Left lung (tissue), 10 donors: Measurements from ENCODE around the gene DHX40. TPM values are rescaled to one million over a fixed set of nuclear protein-coding genes. Genes with fewer than 3 reads are reported as not detected.
"Not testable (repeated sequence)": the region's sequence is repeated elsewhere in the genome, so short reads cannot be mapped to it uniquely, and the experiment has no call there.

Source experiments
- ATAC-seq: fragments of 200-7000 bp; cut with Tn5 transposase; one replicate; pipeline ENCODE4 v1.9.1; 2020; ENCODE audit warnings: moderate library complexity
- DNase-seq, 4 donors: peaks; one replicate each; pipeline ENCODE4 v3.0.0-alpha.2; 2013 to 2020
- H3K27ac ChIP-seq, 2 donors: fragments of 200-600 bp; sonication (generic) in 1 of 2; one replicate each; pipeline versions ENCODE4 v1.5.0 to v1.8.0; 2020 to 2021
- H3K27me3 ChIP-seq, 2 donors: fragments of 200-600 bp; sonication (generic) in 1 of 2; one replicate each; pipeline versions ENCODE4 v1.5.0 to v1.8.0; 2020 to 2021
- H3K36me3 ChIP-seq, 2 donors: fragments of 200-600 bp; sonication (generic) in 1 of 2; one replicate each; pipeline versions ENCODE4 v1.5.0 to v1.8.0; 2020 to 2021
- H3K4me1 ChIP-seq, 2 donors: fragments of 200-600 bp; one replicate each; pipeline ENCODE4 v1.8.0; 2021
- H3K4me3 ChIP-seq, 2 donors: fragments of 200-600 bp; sonication (generic) in 1 of 2; one replicate each; pipeline versions ENCODE4 v1.5.0 to v1.8.0; 2020 to 2021; ENCODE audit warnings: mild to moderate bottlenecking in 1 of 2
- H3K9me3 ChIP-seq, 2 donors: fragments of 200-600 bp; sonication (generic) in 1 of 2; one replicate each; pipeline versions ENCODE4 v1.5.0 to v1.8.0; 2020 to 2021
- intact Hi-C, 2 donors: fragments of 100-400 bp; cut with DNase I; formaldehyde crosslinking; loops; one replicate each; pipeline versions ENCODE4 v1.11.2 to v1.14.2; 2022
- polyA plus RNA-seq, 6 donors: library from polyadenylated mRNA; unstranded; fragments of 120-200 nt; gene quantifications; one replicate each; pipeline ENCODE4 v1.2.1, GENCODE V29; 2013; ENCODE audit not compliant: insufficient read length in 6 of 6
- total RNA-seq, 2 donors: library from RNA; stranded (reverse); fragmentation: NEBNext Ultra II Directional; extraction: Animal tissue kit (Norgen Biotek cat#: 25700); gene quantifications; one replicate each; pipeline ENCODE4 v1.2.1, GENCODE V29; 2021
- TF ChIP-seq, protein P1 (sequence below), 2 donors: fragments of 200-600 bp; sonication (generic) in 1 of 2; IDR thresholded peaks; one replicate each; pipeline versions ENCODE4 v1.5.0 to v1.8.0; 2021; ENCODE audit warnings: antibody characterized with exemption in 2 of 2
- donor health status: DM: no; HTN: yes; CAD: no.
- donor health status: DM: no; HTN: no; CAD: no.

Gene DHX40
- total and polyA plus RNA-seq, 8 donors: 23.9 to 96.7 (median 74.8) TPM

DNA sequence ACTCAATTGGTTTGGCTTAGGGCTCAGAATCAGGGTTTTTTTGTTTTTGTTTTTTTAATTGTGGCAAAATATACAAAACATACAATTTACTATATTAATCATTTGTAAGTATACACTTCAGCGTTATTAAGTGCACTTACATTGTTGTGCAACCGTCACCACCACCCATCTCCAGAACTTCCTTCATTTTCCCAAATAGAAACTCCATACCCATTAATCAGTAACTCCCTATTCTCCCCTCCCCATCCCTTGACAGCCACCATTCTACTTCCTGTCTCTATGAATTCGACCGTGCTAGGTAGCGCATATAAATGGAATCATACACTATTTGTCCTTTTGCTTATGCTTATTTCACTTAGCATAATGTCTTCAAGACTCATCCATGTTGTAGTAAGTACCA lies 45.2 kb upstream of the DHX40 start:
- H3K4me3 ChIP-seq: no peak overlapping the region
- ATAC-seq (peak; percentile 63), DNase-seq (no peak)
- TF ChIP-seq, protein P1, sequence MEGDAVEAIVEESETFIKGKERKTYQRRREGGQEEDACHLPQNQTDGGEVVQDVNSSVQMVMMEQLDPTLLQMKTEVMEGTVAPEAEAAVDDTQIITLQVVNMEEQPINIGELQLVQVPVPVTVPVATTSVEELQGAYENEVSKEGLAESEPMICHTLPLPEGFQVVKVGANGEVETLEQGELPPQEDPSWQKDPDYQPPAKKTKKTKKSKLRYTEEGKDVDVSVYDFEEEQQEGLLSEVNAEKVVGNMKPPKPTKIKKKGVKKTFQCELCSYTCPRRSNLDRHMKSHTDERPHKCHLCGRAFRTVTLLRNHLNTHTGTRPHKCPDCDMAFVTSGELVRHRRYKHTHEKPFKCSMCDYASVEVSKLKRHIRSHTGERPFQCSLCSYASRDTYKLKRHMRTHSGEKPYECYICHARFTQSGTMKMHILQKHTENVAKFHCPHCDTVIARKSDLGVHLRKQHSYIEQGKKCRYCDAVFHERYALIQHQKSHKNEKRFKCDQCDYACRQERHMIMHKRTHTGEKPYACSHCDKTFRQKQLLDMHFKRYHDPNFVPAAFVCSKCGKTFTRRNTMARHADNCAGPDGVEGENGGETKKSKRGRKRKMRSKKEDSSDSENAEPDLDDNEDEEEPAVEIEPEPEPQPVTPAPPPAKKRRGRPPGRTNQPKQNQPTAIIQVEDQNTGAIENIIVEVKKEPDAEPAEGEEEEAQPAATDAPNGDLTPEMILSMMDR (IDR thresholded peaks at IDR 0.05): no peak
- peaks cover 0 to 22% of the 10 kb centered on the region in 2 donors for H3K4me1 ChIP-seq
- H3K27me3 ChIP-seq: no peaks in the 10 kb centered on the region
- intact Hi-C loops: no loop called here
- no peaks in the 10 kb centered on the region for H3K36me3 ChIP-seq
- no peaks in the 10 kb centered on the region for H3K9me3 ChIP-seq
- no peak overlapping the region for H3K27ac ChIP-seq

DNA sequence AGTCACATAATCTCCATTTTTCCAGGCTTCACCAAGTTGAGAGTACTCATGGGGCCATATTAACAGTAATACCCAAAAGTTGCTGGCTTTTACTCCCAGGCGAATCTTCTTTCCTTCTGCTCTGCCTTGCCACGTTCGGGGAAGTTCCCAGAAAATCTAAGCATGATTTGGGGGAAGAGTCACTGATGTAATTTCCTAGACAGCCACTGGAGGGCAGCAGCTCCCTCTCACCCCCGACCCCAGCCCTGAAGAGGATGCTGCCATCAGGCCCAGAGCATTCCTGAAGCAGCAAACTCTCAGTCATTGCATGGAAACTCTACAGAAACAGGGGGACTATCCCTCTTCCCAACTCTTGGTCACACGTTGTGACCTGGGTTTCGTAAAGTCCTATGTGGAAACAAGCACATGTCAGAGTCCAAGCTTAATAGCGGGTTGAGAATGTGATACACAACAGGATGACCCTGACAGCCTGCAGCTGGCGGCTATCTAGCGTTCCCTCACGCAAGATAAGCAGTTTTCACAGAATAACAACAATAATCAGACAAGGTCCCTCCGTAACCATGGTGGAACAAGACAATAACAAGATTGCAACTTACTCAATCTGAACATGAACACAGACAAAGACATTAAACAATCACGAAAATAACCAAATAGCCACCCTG lies 43.8 kb upstream of the DHX40 start:
- Histone ChIP-seq H3K36me3 (no peaks in the 10 kb centered on the region), H3K4me3 (no peak overlapping the region), H3K9me3 (no peaks in the 10 kb centered on the region), H3K4me1 (peaks cover 0 to 19% of the 10 kb centered on the region in 2 donors), H3K27ac (no peak overlapping the region), H3K27me3 (no peaks in the 10 kb centered on the region)
- DNase-seq (peak in 3 of 4 donors; percentile 56 to 92 (median 83)), ATAC-seq (peak; percentile 97)
- intact Hi-C loops: no loop called here
- TF ChIP-seq, protein P1 (IDR thresholded peaks at IDR 0.05): peak; percentile 84 to 89

DNA sequence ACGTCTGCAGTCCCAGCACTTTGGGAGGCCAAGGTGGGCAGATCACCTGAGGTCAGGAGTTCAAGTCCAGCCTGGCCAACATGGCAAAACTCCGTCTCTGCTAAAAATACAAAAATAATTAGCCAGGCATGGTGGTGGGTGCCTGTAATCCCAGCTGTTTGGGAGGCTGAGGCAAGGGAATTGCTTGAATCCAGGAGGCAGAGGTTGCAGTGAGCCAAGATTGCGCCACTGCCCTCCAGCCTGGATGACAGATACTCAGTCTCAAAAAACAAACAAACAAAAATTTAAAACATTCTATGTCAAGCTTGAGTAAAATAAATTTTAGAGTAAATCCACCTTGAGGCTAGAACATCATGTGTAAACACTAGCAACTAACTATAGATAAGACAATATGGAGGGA lies 40.5 kb upstream of the DHX40 start:
- intact Hi-C loops: not testable (repeated sequence)

DNA sequence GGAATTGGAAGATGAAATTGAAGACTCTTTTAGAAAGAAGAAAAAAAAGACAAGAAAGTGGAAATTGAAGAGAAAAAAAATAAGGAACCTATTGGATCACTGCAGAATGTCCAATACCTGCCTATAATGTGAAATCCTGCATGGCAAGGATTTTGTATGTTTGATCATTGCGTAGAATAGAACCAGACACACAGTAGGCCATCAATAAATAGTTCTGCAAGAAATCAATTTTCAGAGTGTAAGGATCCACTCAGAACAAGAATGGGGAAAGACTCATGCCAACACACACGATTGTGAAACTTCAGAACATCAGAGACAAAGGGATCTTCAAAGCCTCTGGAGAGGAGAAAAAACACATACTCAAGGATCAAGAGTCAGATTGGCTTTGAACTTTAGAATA lies 39.7 kb upstream of the DHX40 start:
- DNase-seq: no peak
- Histone ChIP-seq H3K36me3 (no peaks in the 10 kb centered on the region), H3K4me1 (peaks cover 0 to 9% of the 10 kb centered on the region in 2 donors), H3K4me3 (no peak overlapping the region), H3K9me3 (no peaks in the 10 kb centered on the region), H3K27me3 (no peaks in the 10 kb centered on the region), H3K27ac (no peak overlapping the region)
- TF ChIP-seq, protein P1 (IDR thresholded peaks at IDR 0.05): no peak
- intact Hi-C loops: no loop called here
- ATAC-seq: no peak

More for the DNA sequence above, 40.5 kb upstream of the DHX40 start:
- H3K27me3 ChIP-seq, H3K9me3 ChIP-seq, DNase-seq, H3K36me3 ChIP-seq, H3K4me3 ChIP-seq, H3K27ac ChIP-seq, ATAC-seq: not testable (repeated sequence)
- peaks cover 0 to 15% of the 10 kb centered on the region in 2 donors for H3K4me1 ChIP-seq

DNA sequence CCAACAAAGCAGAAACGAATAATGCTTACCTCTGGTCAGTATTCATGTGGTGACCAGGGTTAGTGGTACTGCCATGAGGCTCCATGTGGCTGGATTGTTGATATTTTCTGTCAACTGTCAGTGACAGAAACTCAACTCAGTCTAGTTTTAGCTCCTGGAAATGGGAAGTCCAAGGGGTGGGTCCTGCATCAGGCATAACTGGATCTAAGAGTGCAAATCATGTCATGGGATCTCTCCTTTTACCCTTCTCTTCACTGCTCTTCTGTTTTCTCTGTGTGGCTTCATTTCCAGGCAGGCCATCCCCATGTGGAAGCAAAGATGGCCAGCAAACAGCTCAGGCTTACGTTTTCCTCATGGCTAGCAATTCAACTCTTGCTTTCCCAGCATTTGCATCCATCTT lies 39.0 kb upstream of the DHX40 start:
- no peak for DNase-seq
- Histone ChIP-seq H3K9me3 (no peaks in the 10 kb centered on the region), H3K4me3 (no peak overlapping the region), H3K36me3 (no peaks in the 10 kb centered on the region), H3K27me3 (no peaks in the 10 kb centered on the region), H3K27ac (no peak overlapping the region), H3K4me1 (peaks cover 0 to 1% of the 10 kb centered on the region in 2 donors)
- intact Hi-C loops: no loop called here
- TF ChIP-seq, protein P1 (IDR thresholded peaks at IDR 0.05): no peak
- ATAC-seq: no peak
